ENCODE measurements around the gene ST6GALNAC3.
"Not testable (repeated sequence)": the region's sequence is repeated elsewhere in the genome, so short reads cannot be mapped to it uniquely, and the experiment has no call there.

The ST6GALNAC3 gene

DNA sequence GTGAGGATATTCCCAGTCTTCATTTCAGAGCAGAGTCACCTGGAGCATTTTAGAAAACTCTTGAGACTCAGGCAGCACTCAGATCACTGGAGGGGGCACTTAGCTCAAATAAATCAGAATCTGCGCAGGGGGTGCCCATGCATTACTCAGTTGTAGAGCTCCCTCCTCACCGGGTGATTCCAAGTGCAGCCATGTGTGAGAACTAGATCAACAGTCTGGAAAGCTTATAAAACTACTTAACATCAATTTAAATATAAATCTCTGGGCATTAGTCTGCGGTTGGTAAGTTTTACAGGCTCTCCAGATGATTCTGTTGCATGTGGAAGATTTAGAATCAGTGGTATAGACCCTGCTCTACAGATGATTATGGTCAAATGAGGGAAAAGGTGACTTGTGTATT, 128.6 kb downstream of the ST6GALNAC3 start:
- no peak for DNase-seq

DNA sequence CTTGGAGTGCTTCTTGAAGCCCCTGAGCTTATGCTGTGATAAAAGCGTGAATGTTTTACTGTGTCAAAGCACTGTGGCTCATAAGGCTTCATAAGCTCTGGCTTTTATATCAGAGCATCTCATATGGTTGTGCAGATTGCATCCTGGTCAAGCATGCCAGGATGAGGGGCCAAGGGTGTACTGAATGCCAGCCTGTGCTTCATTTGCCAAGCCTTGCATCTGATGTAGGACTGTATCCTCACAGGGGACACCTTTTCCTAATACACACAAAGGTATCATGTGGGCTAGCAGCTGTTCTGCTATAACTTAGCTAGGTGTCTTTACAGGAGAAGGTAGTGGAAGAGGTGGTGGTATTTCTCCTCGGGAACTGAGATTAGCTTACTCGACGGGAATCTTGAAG, 134.7 kb downstream of the ST6GALNAC3 start:
- DNase-seq, result no peak

DNA sequence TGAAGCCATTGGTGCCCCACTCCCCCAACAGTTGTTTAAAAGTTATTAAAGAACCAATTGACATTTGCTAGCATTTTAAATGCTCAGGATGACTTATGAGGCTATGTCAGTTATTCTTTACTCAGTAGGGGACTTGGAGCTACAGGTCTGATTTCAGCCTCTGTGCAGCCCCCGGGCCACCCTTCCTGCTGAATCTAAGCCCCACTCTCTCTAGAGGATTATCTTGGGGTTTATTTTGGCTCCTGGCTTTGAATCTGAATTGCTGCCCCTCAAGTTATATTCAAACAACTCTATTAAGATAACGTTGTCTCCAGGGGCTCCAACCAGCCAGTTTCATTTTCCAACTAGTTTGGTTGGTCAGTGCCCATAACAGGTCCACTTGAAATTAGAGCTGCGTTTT, 135.1 kb downstream of the ST6GALNAC3 start:
- DNase-seq, result no peak

DNA sequence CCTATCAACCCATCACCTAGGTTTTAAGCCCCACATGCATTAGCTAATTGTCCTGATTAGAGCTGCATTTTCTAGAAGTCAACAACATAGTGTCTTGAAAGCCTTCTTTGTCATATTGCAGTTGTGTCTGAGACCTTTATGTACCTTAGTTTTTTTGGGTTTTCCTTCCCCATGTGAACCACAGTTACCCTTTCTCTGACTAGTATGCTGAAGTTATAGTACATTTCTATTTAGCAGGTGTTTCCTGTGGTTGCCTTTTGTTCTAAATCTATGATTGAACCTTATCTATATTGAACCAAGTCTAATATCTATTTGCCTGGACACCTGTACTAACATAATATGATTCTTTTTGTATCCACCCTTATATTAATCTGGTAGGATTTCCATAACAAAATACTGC, 135.6 kb downstream of the ST6GALNAC3 start:
- no peak for DNase-seq

DNA sequence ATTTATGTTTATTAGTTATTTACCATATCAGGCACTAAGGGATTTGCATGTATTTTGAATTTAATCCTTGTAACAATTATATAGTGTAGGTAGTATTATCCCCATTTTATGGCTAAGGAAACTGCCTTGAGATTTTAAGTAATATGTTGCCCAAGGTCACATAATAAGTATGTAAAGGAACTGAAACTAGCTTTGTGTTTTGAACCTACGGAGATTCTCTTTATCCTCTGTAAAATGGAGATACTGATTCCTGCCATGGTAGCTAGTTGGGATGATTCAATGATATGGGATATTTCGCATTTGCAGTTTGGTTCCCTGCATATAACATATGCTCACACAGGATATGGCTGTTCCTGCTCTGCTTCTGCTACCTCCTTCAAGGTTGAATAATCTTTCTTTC, 144.3 kb downstream of the ST6GALNAC3 start:
- no peak for DNase-seq

DNA sequence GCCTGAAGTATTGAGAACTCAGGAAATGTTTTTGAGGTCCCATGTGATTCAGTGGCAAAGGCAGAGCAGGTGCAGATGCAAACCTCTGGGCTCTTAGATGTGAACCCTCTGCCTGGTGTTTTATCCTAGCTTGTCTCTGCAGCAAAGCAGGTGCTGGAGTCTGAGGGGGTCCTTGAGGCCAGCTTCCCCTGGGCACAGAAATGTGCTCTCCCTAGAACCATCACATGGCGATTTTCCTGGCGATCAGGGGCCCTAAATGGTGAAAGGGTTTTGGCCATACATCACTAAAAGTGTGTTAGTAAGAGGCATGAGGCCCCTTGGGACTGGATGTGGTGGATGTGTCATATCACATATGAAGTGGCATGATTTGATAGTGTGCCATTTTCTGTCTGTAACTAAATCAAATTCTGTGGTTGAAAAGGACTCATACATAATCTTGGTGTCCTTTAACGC, 144.8 kb downstream of the ST6GALNAC3 start:
- DNase-seq, result no peak

DNA sequence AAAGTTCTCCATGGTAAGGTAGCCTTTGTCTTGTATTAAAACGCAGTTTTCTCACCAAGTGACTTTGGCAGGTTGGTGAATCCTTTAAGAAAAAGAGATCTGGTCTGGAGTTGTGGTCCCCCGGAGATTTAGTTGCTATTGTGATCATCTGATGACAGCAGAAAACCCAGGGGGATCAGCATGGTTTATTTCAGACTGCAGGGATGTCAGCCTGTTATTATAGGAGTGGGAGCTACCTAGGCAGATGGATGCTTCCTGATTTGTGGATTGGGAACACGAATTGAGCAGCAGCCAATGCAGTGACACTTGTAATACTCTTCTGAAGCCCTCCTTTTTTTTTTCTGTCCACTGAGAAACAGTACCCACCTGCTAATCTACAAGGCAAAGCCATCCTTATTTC, 150.2 kb downstream of the ST6GALNAC3 start:
- no peak for DNase-seq

DNA sequence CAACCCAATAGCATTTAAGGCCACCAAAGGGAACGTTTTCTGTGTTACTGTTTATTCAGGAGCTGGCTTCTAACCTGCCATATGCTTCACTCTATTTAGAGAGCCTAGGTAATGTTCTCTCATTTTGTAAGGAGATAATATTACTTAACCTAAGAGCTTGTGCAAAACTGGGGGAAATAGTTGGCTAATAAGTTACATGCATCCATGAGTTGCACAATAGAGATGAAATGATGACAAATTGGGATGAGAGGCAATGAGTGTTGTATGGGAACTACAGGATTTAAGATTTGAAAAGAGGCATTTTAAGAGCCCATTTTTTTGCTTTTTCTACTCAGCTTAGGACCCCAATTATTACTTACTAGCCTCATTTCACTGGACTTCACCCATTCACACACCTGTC, 151.0 kb downstream of the ST6GALNAC3 start:
- no peak for DNase-seq

DNA sequence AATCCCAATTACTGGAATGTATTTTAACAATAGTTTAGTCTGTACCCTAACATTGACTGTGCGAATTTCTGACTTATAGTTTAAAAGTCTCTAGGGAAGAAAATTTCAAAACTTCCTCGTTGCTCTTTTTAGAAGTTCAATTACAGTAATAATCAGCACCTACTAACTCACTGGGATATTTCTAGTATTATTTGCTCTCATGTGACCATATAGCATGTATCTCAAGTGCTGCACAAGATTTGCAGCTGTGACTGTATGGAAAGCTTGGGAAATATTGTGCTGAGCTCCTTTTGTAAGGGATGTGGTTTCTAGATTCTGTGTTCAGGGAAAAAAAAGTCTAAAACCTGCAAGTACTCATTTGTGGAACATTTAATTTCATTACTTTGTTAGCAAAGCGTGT, 153.1 kb downstream of the ST6GALNAC3 start:
- DNase-seq, result no peak

DNA sequence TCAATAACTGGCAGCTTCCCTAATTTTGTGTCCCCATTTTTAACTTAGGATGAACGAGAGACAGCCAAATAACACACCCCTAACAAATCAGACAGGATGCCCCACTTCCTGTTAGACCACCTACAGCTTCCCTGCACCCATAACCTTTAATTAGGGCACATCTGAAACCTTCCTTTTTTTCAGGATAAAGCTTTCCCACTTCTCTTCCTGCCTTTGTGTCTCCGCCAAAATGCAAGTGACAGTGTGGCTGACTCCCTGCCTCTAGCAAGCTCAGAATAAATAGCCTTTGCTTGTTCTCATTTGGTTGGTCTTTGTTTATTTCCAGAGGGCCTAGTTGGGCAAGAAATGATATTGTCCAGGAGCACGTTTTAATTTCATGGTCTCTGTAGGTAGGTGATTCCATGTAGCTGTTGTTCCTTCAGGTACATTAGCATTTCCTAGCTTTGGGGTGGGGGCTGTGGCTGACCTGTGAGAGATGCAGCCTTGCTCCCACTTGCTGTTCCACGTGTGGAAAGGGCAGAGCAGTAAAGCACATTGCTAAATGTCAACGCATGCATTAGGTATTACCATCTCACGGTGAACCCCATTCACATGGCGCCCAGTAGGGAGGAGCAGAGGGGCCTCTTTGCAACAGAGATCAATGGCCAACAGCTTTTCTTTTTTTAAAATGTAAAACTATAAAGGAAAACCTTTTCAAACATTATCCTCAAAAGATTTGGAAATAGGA, 154.9 kb downstream of the ST6GALNAC3 start:
- DNase-seq, result no peak

DNA sequence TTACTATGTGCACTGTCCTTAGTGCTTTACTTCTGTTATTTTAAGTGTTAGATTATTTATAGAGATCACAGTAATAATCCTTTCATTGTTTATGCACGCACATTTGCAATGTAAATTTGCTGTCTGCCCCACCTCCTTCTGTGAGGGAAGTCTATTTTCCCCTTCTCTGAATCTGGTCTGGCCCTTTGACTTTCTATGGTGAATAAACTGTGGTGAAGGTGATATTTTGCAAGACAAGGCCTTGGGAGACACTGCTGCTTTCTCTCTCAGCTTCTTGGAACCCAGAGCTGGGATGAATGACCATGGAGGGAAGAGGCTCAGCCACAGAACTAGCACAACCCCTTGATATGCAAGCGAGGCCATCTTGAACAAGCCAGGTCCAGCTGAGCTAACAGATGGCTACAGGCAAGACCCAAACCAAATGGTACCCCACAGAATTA, 156.3 kb downstream of the ST6GALNAC3 start:
- no peak for DNase-seq

DNA sequence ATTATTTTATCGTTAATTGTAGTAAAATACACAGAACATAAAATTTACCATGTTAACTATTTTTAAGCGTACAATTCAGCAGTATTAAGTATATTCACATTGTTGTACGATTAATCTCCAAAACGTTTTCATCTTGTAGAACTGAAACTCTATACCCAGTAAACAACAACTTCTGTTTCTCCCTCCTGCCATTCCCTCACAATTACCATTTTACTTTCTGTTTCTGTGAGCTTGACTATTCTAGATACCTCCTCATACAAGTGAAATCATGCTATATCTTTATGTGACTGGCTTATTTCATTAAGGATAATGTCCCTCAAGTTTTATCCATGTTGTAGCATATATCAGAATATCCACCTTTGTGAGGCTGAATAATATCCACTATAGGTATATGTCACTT, 156.8 kb downstream of the ST6GALNAC3 start:
- DNase-seq, result no peak

DNA sequence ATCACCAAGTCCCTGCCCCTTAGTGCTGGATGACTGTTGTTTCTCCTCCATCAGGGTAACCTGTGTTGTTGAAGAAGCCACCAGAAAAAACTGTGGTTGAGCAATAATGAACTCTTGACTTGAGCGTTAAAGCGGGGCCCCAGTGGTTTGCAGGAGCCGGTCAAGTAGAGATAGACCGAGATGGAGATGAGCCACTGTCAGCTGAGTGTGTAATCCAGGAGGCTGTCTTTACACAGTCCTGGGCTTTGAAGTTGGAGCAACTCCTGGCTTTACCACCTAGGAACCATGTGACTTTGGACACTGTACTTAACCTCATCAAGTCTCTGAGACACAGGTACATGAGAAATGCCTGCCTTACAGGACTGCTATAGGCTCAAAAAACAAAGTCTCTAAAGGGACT, 158.1 kb downstream of the ST6GALNAC3 start:
- no peak for DNase-seq

DNA sequence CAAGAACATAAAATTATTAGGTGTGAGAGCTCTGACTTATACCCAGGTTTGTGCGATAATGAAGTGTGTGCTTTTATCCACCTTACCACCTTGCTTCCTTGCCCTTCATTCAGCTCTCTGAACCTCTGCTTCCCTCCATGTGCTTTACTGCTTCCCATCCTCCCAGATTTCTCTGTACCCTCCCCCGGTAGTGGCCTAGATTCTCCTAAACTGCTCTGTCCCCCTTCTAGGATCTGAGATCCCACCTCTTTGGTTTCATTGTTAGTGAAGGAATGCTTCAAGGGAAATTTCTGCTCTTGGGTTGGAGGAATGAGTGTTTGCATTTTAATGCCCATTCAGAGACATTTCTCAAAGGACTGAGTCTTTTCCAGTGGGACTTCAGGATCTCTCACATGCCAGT, 159.5 kb downstream of the ST6GALNAC3 start:
- DNase-seq, result no peak

DNA sequence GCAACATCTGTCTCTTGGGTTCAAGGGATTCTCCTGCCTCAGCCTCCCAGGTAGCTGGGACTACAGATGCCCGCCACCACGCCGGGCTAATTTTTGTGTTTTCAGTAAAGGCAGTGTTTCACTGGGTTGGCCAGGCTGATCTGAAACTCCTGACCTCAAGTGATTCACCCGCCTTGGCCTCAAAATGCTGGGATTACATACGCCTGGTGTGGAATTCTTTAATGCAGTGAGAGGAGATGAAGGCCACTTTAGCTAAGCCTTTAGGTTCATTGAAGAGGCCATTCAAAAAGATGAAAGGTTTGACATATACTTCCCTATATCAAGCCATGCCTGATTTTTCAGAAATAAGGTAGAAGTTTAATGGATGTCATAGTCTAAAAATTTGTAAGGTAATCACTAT, 162.7 kb downstream of the ST6GALNAC3 start:
- DNase-seq, result no peak

DNA sequence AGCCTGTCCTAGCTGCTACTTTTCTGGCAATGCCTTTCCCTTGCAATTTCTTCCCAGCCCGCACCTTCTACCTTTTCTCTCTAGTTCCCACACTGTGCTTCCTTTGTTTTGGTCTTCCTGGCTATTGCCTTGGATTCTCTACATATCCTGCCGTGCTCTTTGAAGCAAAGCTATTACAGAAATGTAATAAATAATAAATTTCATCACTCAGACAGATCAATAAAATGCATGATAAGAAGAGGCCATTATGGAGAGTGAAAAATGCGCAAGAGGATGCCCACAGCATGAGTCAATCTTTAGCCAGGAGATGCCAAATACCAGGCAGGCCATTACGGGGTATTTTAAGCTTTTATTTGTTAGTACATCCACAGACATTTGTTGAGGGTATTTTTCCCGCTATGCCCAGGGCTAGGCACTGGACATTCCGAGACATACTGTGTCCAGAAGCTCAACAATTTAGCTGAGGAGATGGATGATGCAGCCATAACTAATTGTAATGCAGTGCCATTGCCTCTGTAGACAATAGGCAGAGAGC, 163.6 kb downstream of the ST6GALNAC3 start:
- no peak for DNase-seq

DNA sequence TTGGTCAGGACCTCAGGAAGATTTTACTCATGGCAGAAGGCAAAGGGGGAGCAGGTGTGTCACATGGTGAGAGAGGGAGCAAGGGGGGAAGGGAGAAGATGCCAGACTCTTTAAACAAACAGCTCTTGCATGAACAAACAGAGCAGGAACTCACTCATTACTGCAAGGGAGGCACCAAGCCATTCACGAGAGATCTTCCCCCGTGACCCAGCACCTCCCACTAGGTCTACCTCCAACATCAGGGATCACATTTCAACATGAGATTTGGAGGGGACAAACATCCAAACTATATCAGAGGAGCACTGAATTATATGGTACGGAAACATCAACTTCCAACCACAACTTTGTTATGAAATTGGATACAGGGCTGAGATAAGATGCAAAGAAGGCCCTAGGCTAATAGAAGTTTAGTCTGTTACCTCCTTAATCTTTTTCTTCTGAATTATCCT, 164.9 kb downstream of the ST6GALNAC3 start:
- DNase-seq, result no peak

DNA sequence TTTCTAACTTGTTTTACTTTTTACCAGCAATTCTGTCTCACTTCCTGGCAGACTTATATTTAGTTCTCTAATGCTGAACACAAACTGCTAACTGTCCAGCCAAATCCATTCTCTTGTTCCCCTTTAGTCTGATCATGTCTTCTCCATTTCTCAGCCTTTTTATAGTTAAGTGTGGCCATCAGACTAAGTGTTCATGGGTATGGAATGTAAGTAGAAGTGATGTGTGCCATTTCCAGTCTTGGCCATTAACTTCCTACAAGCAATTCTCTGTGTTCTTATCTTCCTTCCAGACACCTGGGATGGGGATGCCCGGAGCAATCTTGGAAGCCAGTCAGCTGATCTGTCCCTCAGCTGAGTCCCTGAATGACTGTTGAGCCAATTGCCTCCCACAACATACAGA, 165.8 kb downstream of the ST6GALNAC3 start:
- DNase-seq, result no peak

DNA sequence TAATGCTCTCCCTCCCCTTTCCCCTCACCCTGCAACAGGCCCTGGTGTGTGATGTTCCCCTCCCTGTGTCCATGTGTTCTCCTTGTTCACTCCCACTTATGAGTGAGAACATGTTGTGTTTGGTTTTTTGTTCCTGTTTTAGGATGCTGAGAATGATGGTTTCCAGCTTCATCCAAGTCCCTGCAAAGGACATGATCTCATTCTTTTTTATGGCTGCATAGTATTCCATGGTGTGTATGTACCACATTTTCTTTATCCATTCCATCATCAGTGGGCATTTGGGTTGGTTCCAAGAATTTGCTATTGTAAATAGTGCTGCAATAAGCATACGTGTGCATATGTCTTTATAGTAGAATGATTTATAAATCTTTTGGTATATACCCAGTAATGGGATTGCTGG, 168.0 kb downstream of the ST6GALNAC3 start:
- DNase-seq, result not testable (repeated sequence)

DNA sequence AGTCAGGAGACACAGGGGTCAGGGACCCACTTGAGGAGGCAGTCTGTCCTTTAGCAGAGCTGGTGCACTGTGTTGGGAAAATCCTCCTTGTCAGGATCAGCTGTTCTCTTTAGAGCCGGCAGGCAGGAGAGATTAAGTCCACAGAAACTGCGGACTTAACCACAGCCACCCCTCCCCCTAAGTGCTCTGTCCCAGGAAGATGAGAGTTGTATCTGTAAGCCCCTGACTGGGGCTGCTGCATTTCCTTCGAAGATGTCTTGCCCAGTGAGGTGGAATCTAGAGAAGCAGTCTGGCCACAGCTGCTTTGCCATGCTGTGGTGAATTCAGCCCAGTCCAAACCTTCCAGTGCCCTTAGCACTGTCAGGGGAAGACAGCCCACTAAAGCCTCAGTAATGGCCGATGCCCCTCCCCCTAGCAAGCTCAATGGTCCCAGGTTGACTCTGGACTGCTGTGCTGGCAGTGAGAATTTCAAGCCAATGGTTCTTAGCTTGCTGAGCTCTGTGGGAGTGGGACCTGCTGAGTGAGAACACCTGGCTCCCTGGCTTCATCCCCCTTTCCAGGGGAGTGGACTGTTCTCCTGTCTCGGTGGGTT, 172.8 kb downstream of the ST6GALNAC3 start:
- no peak for DNase-seq

DNA sequence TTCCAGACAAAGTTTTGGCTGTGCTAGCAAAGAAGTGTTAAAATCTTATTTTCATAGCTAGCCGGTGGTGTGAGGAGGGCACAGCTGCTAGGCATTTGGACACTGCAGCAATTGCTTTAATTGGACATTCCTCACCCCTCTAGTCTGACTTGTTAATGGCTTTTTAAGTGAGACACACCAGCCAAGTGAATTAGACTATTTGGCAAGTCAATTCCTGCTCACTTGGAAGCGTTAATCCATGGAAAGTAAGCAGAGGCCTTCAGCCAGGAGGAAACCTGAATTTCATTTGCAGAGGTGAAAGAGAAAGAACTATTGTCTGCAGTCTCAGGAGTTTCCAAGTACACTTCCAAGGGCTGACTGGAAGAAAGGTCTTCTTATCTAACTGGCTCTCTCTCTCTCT, 175.7 kb downstream of the ST6GALNAC3 start:
- DNase-seq, result no peak

DNA sequence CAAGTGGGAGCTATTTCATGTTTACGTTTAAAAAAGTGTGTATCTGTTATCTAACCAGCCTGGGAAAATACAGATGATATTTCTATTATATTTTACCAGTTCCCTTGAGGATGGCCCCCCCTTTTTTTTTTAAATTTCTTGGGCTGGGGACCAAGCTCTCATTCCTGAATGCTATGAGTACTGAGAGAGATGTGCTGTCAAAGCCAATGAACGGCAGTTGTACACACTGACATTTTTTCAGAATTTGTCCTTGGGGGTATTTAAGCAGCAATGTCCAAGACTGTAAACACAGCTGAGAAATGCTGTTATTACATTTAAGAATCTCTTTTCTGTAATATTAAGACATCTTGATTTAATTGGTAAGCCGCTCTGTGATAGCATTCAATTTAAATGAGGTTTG, 177.9 kb downstream of the ST6GALNAC3 start:
- DNase-seq, result no peak

DNA sequence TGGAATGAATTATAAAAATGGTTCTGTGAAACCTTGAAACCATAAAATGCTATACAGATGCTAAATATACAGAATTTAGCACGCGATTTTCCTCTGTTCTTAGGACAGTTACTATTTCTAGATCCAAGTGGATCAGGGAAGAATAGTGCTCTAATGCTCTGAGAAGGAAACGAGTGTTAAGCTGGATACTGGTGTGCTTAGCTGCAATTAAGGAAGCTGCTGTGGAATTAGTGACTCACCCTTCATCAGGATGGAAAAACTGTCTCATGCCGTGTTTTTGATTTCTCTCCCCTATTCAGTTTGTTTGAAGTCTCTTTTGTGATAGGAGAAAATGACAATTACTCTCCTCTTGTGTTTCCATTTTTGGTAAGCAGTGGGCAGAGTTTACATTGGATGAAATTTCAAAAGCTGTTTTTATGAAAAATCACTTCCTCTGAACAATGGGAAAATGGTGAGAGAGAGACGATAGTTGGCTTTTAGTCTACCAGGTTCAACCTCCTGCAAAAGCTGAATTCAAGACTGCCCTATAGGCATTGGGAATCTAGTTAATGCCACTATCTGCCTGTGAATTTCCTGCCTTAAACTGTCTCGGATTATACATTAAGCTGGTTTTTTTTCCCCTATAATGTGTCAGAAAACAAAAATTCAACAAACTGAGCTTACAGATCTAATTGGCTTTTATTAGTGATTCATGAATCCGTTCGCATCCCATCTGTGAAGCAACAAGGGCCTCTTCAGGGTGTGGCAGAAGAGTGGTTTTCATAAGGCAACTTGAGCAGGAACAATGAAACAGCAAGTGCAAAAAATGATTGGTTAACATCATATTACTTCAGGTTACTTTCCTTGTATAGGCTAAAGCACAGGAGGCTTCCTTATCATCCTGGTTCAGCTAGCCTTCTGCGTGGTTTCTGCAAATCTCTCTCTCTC, 179.8 kb downstream of the ST6GALNAC3 start:
- DNase-seq, result no peak
